Trophoblast cell (in vitro differentiated cells and primary cell): ENCODE results near the gene ADAM15.
A peak's percentile ranks its signal among the peaks of the same experiment; 100 is the strongest.

Experiments used
- DNase-seq, 2 donors: peaks; one replicate each; pipeline ENCODE4 v3.0.0-alpha.2; 2016
- H2AFZ ChIP-seq: 2 replicates; pipeline ENCODE4 v1.6.1; 2013; ENCODE audit warnings: low read length, moderate library complexity, mild to moderate bottlenecking; ENCODE audit not compliant: insufficient read depth, poor library complexity
- H2AK5ac ChIP-seq: 2 replicates; pipeline ENCODE4 v1.6.1; 2013; ENCODE audit warnings: mild to moderate bottlenecking, low read length
- H2BK120ac ChIP-seq: 2 replicates; pipeline ENCODE4 v1.6.1; 2013; ENCODE audit warnings: low read length, mild to moderate bottlenecking, moderate library complexity; ENCODE audit not compliant: insufficient read depth, poor library complexity
- H2BK12ac ChIP-seq: 2 replicates; pipeline ENCODE4 v1.6.1; 2013; ENCODE audit warnings: mild to moderate bottlenecking, low read length, moderate library complexity
- H2BK5ac ChIP-seq: 2 replicates; pipeline ENCODE4 v1.6.1; 2013; ENCODE audit warnings: low read length, low read depth, moderate library complexity, mild to moderate bottlenecking; ENCODE audit not compliant: poor library complexity
- H3K14ac ChIP-seq: 2 replicates; pipeline ENCODE4 v1.6.1; 2013; ENCODE audit warnings: mild to moderate bottlenecking, low read length
- H3K18ac ChIP-seq: 2 replicates; pipeline ENCODE4 v1.6.1; 2013; ENCODE audit warnings: mild to moderate bottlenecking, low read length
- H3K23ac ChIP-seq: 2 replicates; pipeline ENCODE4 v1.6.1; 2013; ENCODE audit warnings: low read length
- H3K27ac ChIP-seq: 2 replicates; pipeline ENCODE4 v1.5.1; 2013; ENCODE audit warnings: low read depth, mild to moderate bottlenecking, inconsistent platforms, low read length, moderate library complexity
- H3K27me3 ChIP-seq: 2 replicates; pipeline ENCODE4 v1.6.1; 2013; ENCODE audit warnings: inconsistent platforms, mild to moderate bottlenecking, low read length, moderate library complexity; ENCODE audit not compliant: insufficient read depth
- H3K36me3 ChIP-seq, 2 experiments: 1 replicate in 1 of 2; 2 replicates in 1 of 2; pipeline ENCODE4 v1.6.1; 2013; ENCODE audit warnings: low read length in 2 of 2, mild to moderate bottlenecking in 2 of 2, moderate library complexity in 1 of 2; ENCODE audit not compliant: insufficient read depth in 2 of 2, control insufficient read depth in 1 of 2
- H3K4ac ChIP-seq: 2 replicates; pipeline ENCODE4 v1.6.1; 2013; ENCODE audit warnings: low read depth, mild to moderate bottlenecking, low read length, moderate library complexity
- H3K4me1 ChIP-seq, 2 experiments: 1 replicate in 1 of 2; 2 replicates in 1 of 2; pipeline ENCODE4 v1.6.1; 2013; ENCODE audit warnings: low read length in 2 of 2, mild to moderate bottlenecking in 2 of 2, moderate library complexity in 1 of 2; ENCODE audit not compliant: insufficient read depth in 2 of 2, control insufficient read depth in 1 of 2
- H3K4me2 ChIP-seq: 2 replicates; pipeline ENCODE4 v1.6.1; 2013; ENCODE audit warnings: inconsistent platforms, mild to moderate bottlenecking, low read length, moderate library complexity
- H3K4me3 ChIP-seq: 2 replicates; pipeline ENCODE4 v1.5.1; 2013; ENCODE audit warnings: mild to moderate bottlenecking, low read depth, low read length, inconsistent platforms
- H3K79me1 ChIP-seq: one replicate; pipeline ENCODE4 v1.6.1; 2013; ENCODE audit warnings: low read length
- H3K79me2 ChIP-seq: 2 replicates; pipeline ENCODE4 v1.6.1; 2013; ENCODE audit warnings: low read length, mild to moderate bottlenecking; ENCODE audit not compliant: control insufficient read depth, insufficient read depth, poor library complexity
- H3K9ac ChIP-seq: 2 replicates; pipeline ENCODE4 v1.6.1; 2013; ENCODE audit warnings: mild to moderate bottlenecking, low read length
- H3K9me3 ChIP-seq: 2 replicates; pipeline ENCODE4 v1.6.1; 2013; ENCODE audit warnings: low read depth, mild to moderate bottlenecking, control low read depth, inconsistent platforms, low read length; ENCODE audit not compliant: insufficient read depth
- H4K12ac ChIP-seq: 2 replicates; pipeline ENCODE4 v1.6.1; 2013; ENCODE audit warnings: low read depth, mild to moderate bottlenecking, low read length, moderate library complexity
- H4K8ac ChIP-seq: 2 replicates; pipeline ENCODE4 v1.6.1; 2013; ENCODE audit warnings: low read depth, mild to moderate bottlenecking, low read length, moderate library complexity
- H4K91ac ChIP-seq: one replicate; pipeline ENCODE4 v1.6.1; 2013; ENCODE audit warnings: low read depth, mild to moderate bottlenecking, low read length, moderate library complexity
- WGBS: extraction: QIAGEN DNeasy Blood & Tissue Kit; methylation state at CpG from one replicate; pipeline ENCODE4 v1.1.7; 2013; ENCODE audit warnings: missing lambda C conversion rate; ENCODE audit not compliant: insufficient read length, insufficient coverage; ENCODE audit errors: extremely low coverage; 5-methylcytosine and 5-hydroxymethylcytosine counted together

The ADAM15 gene

GRCh38 chr1:155062151-155062686 is 11.1 kb downstream of the ADAM15 start:
- Histone ChIP-seq H3K36me3 (peaks cover 11 to 13% of the 10 kb centered on the region in 2 experiments), H2BK5ac (no peak overlapping the region), H4K12ac (no peak overlapping the region), H3K18ac (no peak overlapping the region), H3K23ac (no peak overlapping the region), H2BK120ac (no peak overlapping the region), H3K14ac (no peak overlapping the region), H3K4me3 (no peak overlapping the region), H2AFZ (peak overlapping the region; percentile 23), H2AK5ac (no peak overlapping the region), H3K9me3 (no peaks in the 10 kb centered on the region), H3K4me1 (peaks cover 7 to 12% of the 10 kb centered on the region in 2 experiments), H3K27me3 (no peaks in the 10 kb centered on the region), H3K9ac (no peak overlapping the region), H4K8ac (no peak overlapping the region), H3K4ac (no peak overlapping the region), H3K27ac (no peak overlapping the region), H3K4me2 (peak overlapping the region; percentile 77), H3K79me1 (peaks cover 6% of the 10 kb centered on the region), H4K91ac (no peak overlapping the region), H3K79me2 (peaks cover 5% of the 10 kb centered on the region), H2BK12ac (no peak overlapping the region)
- no CpG with 5 or more reads among the region's 29 CpGs for WGBS
- no peak for DNase-seq

- WGBS, result no CpG with 5 or more reads among the region's 46 CpGs
- no peak overlapping the region for H2BK5ac ChIP-seq
Measured at GRCh38 chr1:155062702-155063411, 11.7 kb downstream of the ADAM15 start.

GRCh38 chr1:155063550-155064110 is 12.5 kb downstream of the ADAM15 start, which contains the start of gene EFNA4:
Gene EFNA4 (plus strand): TSS chr1:155063740. CDS start chr1:155063824, 84 bp downstream.
- H3K23ac ChIP-seq, result no peak within 1 kb of the TSS
- peaks cover 6% of the 10 kb centered on the region for H3K79me1 ChIP-seq
- peak within 1 kb of the TSS; percentile 82 for H3K4ac ChIP-seq
- peak within 1 kb of the TSS; percentile 82 for H2AFZ ChIP-seq
- H3K27me3 ChIP-seq, result no peaks in the 10 kb centered on the region
- DNase-seq, result peak; percentile 67 to 85
- no peaks in the 10 kb centered on the region for H3K9me3 ChIP-seq
- H4K91ac ChIP-seq, result peak within 1 kb of the TSS; percentile 82
- peak within 1 kb of the TSS; percentile 77 for H3K4me2 ChIP-seq
- no CpG with 5 or more reads among the region's 57 CpGs for WGBS
- H3K79me2 ChIP-seq, result peaks cover 5% of the 10 kb centered on the region
- peak within 1 kb of the TSS; percentile 75 for H2BK120ac ChIP-seq
- H3K18ac ChIP-seq, result peak within 1 kb of the TSS; percentile 95
- H3K9ac ChIP-seq, result peak within 1 kb of the TSS; percentile 90
- peak within 1 kb of the TSS; percentile 95 for H3K4me3 ChIP-seq
- no peak within 1 kb of the TSS for H2BK12ac ChIP-seq
- H2AK5ac ChIP-seq, result peak within 1 kb of the TSS; percentile 26
- peak within 1 kb of the TSS; percentile 90 for H3K14ac ChIP-seq
- H4K8ac ChIP-seq, result peak within 1 kb of the TSS; percentile 90
- peak within 1 kb of the TSS; percentile 80 for H4K12ac ChIP-seq
- H3K4me1 ChIP-seq, result peaks cover 7 to 12% of the 10 kb centered on the region in 2 experiments
- H3K36me3 ChIP-seq, result peaks cover 12 to 16% of the 10 kb centered on the region in 2 experiments
- H2BK5ac ChIP-seq, result peak within 1 kb of the TSS; percentile 85
- peak within 1 kb of the TSS; percentile 84 for H3K27ac ChIP-seq

More at GRCh38 chr1:155062702-155063411, 11.7 kb downstream of the ADAM15 start:
- no peak overlapping the region for H2BK12ac ChIP-seq
- H2BK120ac ChIP-seq, result no peak overlapping the region
- no peak overlapping the region for H2AK5ac ChIP-seq
- H3K79me1 ChIP-seq, result peaks cover 6% of the 10 kb centered on the region
- H3K18ac ChIP-seq, result no peak overlapping the region
- no peak overlapping the region for H4K8ac ChIP-seq
- peak overlapping the region; percentile 25 for H3K4me3 ChIP-seq
- H3K4ac ChIP-seq, result no peak overlapping the region
- no peak overlapping the region for H4K91ac ChIP-seq
- peak overlapping the region; percentile 18 for H2AFZ ChIP-seq
- DNase-seq, result peak; percentile 32 to 64
- no peak overlapping the region for H3K27ac ChIP-seq
- no peaks in the 10 kb centered on the region for H3K27me3 ChIP-seq
- H3K36me3 ChIP-seq, result peaks cover 11 to 13% of the 10 kb centered on the region in 2 experiments
- H3K4me1 ChIP-seq, result peaks cover 7 to 12% of the 10 kb centered on the region in 2 experiments
- H3K14ac ChIP-seq, result no peak overlapping the region
- peak overlapping the region; percentile 77 for H3K4me2 ChIP-seq
- no peak overlapping the region for H3K23ac ChIP-seq
- H3K79me2 ChIP-seq, result peaks cover 5% of the 10 kb centered on the region
- no peak overlapping the region for H4K12ac ChIP-seq
- peak overlapping the region; percentile 8 for H3K9ac ChIP-seq
- H3K9me3 ChIP-seq, result no peaks in the 10 kb centered on the region

- no CpG with 5 or more reads among the region's 14 CpGs for WGBS
- H3K23ac ChIP-seq, result no peak overlapping the region
- peak overlapping the region; percentile 77 for H3K9ac ChIP-seq
- H3K4me3 ChIP-seq, result peak overlapping the region; percentile 95
- H3K79me2 ChIP-seq, result peaks cover 5% of the 10 kb centered on the region
- H2AK5ac ChIP-seq, result peak overlapping the region; percentile 26
- peak overlapping the region; percentile 56 for H2AFZ ChIP-seq
- H2BK5ac ChIP-seq, result peak overlapping the region; percentile 38
- H3K27ac ChIP-seq, result peak overlapping the region; percentile 84
- peaks cover 6% of the 10 kb centered on the region for H3K79me1 ChIP-seq
- H3K9me3 ChIP-seq, result no peaks in the 10 kb centered on the region
- H3K14ac ChIP-seq, result peak overlapping the region; percentile 29
- H4K8ac ChIP-seq, result peak overlapping the region; percentile 53
- peaks cover 7 to 12% of the 10 kb centered on the region in 2 experiments for H3K4me1 ChIP-seq
- peak overlapping the region; percentile 56 for H4K12ac ChIP-seq
- no peaks in the 10 kb centered on the region for H3K27me3 ChIP-seq
- peak overlapping the region; percentile 49 for H2BK120ac ChIP-seq
- H4K91ac ChIP-seq, result peak overlapping the region; percentile 82
- peak; percentile 66 to 67 for DNase-seq
- peaks cover 19 to 22% of the 10 kb centered on the region in 2 experiments for H3K36me3 ChIP-seq
- peak overlapping the region; percentile 82 for H3K4ac ChIP-seq
- no peak overlapping the region for H2BK12ac ChIP-seq
- H3K4me2 ChIP-seq, result peak overlapping the region; percentile 77
- H3K18ac ChIP-seq, result peak overlapping the region; percentile 74
Measured at GRCh38 chr1:155064111-155064831, 13.2 kb downstream of the ADAM15 start.
